Measurements from ENCODE around the gene COPB2. TPM values are rescaled to one million over a fixed set of nuclear protein-coding genes. Genes with fewer than 3 reads are reported as not detected.
"Not testable (repeated sequence)": the region's sequence is repeated elsewhere in the genome, so short reads cannot be mapped to it uniquely, and the experiment has no call there.

The COPB2 gene
- total RNA-seq, result 120 and 159 TPM in 2 replicates
- polyA plus RNA-seq (2012), result 115 TPM

- peak; percentile 100 for DNase-seq (ENCODE audit: low read depth)
Observed at GRCh38 chr3:139389552-139390368, at the start of gene COPB2. Gene COPB2 (minus strand): TSS chr3:139389647. CDS start chr3:139389550, 97 bp downstream.

GRCh38 chr3:139434764-139435307 lies 45.4 kb upstream of the COPB2 start:
- DNase-seq (ENCODE audit: low read depth), result peak; percentile 54

GRCh38 chr3:139434228-139434627 lies 44.8 kb upstream of the COPB2 start:
- DNase-seq (ENCODE audit: low read depth), result no peak

- DNase-seq (ENCODE audit: low read depth), result no peak
Observed at GRCh38 chr3:139433089-139433488, 43.6 kb upstream of the COPB2 start.

- no peak for DNase-seq (ENCODE audit: low read depth)
Observed at GRCh38 chr3:139430493-139430892, 41.0 kb upstream of the COPB2 start.

GRCh38 chr3:139427283-139428060 lies 38.0 kb upstream of the COPB2 start:
- DNase-seq (ENCODE audit: low read depth), result peak; percentile 88

- no peak for DNase-seq (ENCODE audit: low read depth)
Observed at GRCh38 chr3:139425745-139426400, 36.4 kb upstream of the COPB2 start.

- DNase-seq (ENCODE audit: low read depth), result no peak
Observed at GRCh38 chr3:139423232-139423631, 33.8 kb upstream of the COPB2 start.

GRCh38 chr3:139421460-139421859 lies 32.0 kb upstream of the COPB2 start:
- no peak for DNase-seq (ENCODE audit: low read depth)

GRCh38 chr3:139421040-139421439 lies 31.6 kb upstream of the COPB2 start:
- no peak for DNase-seq (ENCODE audit: low read depth)

GRCh38 chr3:139418144-139418543 lies 28.7 kb upstream of the COPB2 start:
- DNase-seq (ENCODE audit: low read depth), result peak; percentile 13

GRCh38 chr3:139416275-139416674 lies 26.8 kb upstream of the COPB2 start:
- DNase-seq (ENCODE audit: low read depth), result no peak

GRCh38 chr3:139414608-139415224 lies 25.3 kb upstream of the COPB2 start:
- DNase-seq (ENCODE audit: low read depth), result no peak

GRCh38 chr3:139412891-139413290 lies 23.4 kb upstream of the COPB2 start:
- DNase-seq (ENCODE audit: low read depth), result not testable (repeated sequence)

GRCh38 chr3:139401155-139401554 lies 11.7 kb upstream of the COPB2 start:
- not testable (repeated sequence) for DNase-seq (ENCODE audit: low read depth)

GRCh38 chr3:139396707-139397106 lies 7.3 kb upstream of the COPB2 start:
- DNase-seq (ENCODE audit: low read depth), result no peak

- peak; percentile 3 for DNase-seq (ENCODE audit: low read depth)
Observed at GRCh38 chr3:139394116-139394515, 4.7 kb upstream of the COPB2 start.

GRCh38 chr3:139388821-139389551 lies 461 bp downstream of the COPB2 start:
- DNase-seq (ENCODE audit: low read depth), result no peak

GRCh38 chr3:139388077-139388476 lies 1.4 kb downstream of the COPB2 start:
- no peak for DNase-seq (ENCODE audit: low read depth)

- not testable (repeated sequence) for DNase-seq (ENCODE audit: low read depth)
Observed at GRCh38 chr3:139382291-139382690, 7.2 kb downstream of the COPB2 start.
